ENCODE measurements around the gene ZNF606.
"Not testable (repeated sequence)": the region's sequence is repeated elsewhere in the genome, so short reads cannot be mapped to it uniquely, and the experiment has no call there.

ZNF606 gene

DNA sequence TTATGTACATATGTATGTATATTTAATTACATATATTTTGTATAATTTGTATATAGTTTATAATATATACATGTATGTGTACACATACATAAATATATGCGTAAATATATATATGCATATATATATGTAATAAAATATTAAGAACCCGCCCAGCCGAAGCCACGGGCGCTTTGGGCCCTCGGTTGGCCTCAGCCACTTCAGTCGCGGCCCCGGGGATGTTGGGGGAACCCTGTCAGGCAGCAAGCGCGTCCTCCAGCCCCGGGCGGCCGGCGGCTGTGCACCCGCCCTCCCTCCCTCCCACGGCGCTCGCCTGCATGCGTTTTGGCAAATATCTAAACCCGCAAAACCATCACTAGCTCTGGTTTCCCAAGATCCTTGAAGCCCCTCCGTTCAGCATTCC is 7.9 kb upstream of the ZNF606 start:
- DNase-seq (ENCODE audit: low spot score) = no peak

DNA sequence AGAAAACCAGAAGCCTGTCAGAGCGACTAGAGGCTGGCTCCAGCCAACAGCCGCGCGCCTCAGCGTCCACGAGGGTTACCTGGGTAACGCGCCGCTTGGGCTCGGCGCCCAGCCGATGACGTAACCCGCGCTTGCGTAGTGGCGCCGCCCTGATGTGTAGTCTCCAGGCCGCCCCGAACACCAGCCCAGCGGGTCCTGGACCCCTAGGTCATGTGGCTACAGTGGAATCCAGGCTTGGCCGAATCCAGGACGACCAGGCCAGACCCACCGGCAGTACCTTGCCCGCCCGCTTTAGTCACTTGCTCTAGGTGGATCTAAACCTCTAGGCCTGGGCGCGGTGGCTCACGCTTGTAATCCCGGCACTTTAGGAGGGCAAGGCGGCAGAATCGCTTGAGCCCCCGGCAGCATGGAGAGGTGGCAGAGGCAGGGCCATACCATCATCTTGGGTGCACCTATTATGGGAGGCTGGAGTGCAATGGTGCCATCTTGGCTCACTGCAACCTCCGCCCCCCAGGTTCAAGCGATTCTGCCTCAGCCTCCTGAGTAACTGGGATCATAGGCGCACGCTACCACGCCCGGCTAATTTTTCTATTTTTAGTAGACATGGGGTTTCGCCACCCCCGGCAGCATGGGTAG is 7.2 kb upstream of the ZNF606 start:
- peak; percentile 94 for DNase-seq (ENCODE audit: low spot score)

DNA sequence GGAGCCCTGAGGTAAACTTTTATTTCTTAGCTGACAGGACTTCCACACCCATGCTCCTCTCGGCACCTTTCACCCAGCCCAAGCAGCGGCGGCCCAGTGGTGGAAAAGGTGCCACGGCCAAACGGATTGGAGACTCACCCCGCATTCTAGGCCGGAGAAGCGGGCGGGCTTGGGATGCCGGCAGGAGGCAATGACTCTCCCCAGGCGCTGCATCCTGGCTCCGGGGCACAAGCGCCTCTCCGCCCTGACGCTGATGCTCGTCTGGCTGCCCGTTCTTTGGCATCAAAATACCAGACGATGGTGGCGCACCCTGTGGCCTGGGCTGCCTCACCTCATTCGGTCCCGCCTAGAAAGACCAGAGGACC is 6.7 kb upstream of the ZNF606 start:
- DNase-seq (ENCODE audit: low spot score) = no peak

DNA sequence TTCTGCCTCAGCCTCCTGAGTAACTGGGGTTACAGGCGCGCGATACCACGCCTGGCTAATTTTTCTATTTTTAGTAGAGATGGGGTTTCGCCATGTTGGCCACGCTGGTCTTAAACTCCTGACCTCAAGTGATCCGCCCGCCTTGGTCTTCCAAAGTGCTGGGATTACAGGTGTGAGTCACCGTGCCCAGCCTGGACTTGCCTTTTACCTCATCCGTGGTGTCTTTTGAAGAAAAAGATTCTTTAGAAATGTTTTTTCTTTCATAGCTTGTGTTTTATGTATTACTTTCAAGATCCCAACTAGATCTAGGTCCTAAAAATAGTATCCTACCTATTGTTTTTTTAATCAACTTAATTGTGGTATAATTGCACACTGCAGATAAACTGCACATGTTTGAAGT is 6.3 kb upstream of the ZNF606 start:
- DNase-seq (ENCODE audit: low spot score) = not testable (repeated sequence)

DNA sequence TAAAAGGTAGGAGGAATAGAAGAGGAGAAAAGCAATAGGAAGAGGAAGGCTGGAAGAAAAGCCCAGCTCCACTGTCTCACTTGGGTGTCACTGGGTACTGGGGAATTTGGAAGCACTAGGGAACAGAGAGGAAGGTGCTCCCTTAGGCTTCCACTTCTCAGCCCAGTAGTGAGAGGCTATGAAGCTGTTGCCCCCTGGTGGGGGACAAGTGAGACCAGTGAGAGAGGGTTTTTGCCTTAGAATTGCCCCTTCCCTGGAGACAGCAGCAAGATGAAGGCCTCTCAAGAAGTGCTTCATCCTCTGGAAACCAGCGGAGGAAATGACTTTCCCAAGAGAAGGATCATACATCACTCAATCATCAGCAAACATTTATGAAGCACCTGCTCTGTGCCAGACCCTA is 4.7 kb upstream of the ZNF606 start:
- no peak for DNase-seq (ENCODE audit: low spot score)

DNA sequence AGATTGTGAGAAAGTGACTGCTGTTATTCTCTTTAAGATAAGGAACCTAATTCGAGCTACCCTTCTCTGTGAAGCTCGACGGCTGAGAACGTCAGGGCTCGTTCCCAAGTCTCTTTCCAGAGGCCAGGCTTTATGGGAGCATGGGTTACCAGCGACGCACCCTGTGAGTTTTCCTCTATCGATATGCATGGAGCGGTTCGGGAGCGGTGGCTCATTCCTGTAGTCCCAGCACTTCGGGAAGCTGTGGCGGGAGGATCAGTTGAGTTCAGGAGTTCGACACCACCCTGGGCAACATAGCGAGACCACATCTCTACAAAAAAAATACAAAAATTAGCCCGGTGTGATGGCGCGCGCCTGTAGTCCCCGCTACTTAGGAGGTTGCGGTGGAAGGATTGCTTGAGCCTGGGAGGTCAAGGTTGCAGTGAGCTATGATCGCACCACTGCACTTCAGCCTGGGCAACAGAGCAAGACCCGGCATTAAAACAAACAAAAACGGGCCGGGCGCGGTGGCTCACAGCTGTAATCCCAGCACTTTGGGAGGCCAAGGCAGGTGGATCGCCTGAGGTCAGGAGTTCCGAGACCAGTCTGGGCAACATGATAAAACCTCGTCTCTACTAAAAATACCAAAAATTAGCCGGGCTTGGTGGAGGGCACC is 681 bp upstream of the ZNF606 start:
- peak; percentile 33 for DNase-seq (ENCODE audit: low spot score)

DNA sequence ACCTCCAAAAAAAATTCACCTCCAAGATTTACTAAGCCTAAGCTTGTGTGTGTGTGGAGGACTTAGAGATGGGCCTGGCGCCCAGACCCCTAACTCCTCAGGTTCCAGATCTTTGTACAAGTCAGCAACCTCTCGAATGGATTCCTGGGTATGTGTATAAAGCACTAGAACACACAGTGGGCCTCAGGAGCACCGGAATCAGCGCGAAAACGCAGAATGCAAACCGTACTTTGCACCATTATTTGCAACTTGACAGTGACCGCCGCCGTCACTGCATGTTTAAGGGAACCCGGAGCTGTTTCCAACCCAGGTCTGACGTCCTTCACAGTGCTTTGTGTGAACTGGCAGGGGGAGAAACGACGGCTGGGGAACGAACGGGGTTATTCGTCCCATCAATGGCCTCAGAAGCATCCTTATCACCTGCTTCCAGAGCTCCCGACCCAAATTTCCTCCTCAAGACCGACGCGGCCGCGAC is 688 bp downstream of the ZNF606 start:
- peak; percentile 12 for DNase-seq (ENCODE audit: low spot score)

DNA sequence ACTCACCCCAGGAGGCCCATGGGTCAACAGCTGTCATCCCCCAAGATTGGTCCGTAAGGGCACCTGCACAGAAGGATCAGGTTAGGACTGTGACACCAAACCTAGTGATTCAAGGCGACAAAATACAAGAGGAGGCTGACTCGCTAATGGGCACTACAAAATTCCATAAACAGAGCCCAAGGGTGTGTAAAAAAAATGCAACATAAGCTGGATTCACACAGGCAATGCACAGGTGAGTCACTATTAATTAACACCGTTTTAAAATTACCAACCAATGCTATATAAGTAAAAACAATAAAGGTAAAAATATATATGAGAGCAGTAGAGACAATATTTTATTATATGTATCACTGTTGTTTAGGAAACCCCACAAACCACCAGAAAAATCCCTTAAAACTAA is 1.9 kb downstream of the ZNF606 start:
- DNase-seq (ENCODE audit: low spot score) = no peak

DNA sequence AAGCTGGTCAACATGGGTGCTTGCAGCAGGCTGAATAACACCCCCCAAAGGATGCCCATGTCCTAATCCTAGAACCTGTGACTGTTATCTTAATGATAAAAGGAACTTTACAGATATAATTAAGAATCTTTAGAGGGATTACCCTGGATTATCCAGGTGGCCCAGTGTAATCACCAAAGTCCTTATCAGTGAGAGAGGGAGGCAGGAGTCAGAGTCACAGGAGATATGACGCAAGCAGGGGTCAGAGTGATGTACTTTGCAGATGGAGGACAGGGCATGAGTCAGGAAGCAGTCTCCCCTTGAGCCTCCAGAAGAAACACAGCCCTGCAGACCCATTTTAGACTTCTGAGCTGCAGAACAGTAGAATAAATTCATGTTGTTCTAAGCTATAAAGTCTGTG is 9.8 kb downstream of the ZNF606 start:
- no peak for DNase-seq (ENCODE audit: low spot score)

DNA sequence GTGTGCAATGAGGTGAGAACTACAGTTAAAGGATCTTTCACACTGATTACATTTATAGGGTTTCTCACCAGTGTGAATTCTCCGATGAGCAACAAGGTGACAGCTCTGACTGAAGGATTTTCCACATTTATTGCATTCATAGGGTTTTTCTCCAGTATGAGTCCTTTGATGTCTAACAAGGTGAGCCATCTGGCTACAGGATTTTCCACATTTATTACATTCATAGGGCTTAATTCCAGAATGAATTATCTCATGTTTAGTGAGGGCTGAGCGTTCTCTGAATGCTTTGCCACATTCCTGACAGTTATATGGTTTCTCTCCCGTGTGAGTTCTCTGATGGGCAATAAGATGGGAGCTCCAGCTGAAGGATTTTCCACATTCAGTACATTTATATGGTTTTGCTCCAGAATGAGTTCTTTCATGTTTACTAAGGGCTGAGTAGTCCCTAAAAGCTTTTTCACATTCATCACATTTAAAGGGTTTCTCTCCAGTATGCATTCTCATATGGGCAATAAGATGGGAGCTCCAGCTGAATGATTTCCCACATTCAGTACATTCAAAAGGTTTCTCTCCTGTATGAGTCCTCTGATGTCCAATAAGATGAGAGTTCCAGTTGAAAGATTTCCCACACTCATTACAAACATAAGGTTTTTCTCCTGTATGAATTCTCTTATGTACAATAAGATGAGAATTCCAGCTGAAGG is 23.9 kb downstream of the ZNF606 start:
- no peak for DNase-seq (ENCODE audit: low spot score)

DNA sequence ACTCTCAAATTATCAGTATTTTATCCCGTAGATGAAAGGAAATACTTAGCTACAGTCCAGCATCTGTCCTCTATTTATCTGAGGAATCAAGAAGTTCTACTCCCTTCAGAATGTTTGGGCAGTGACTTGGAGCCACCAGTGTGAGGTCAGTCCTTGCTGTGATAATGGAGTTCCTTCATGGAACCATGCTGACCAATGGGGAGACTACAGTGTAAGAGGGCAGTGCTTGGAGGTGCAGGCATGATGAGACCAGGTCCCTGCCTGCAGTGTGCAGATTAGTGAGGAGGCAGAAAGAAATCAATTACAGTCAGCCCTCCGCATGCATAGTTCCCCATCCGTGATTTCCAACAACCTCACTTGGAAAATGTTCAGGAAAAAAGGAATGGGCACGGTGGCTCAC is 28.2 kb downstream of the ZNF606 start, which contains the start of gene C19orf18:
Gene C19orf18, minus strand, starts transcription at position 101 of the 400 bp plus-strand sequence. CDS start 102 bp downstream, outside the sequence.
- DNase-seq (ENCODE audit: low spot score) = no peak

DNA sequence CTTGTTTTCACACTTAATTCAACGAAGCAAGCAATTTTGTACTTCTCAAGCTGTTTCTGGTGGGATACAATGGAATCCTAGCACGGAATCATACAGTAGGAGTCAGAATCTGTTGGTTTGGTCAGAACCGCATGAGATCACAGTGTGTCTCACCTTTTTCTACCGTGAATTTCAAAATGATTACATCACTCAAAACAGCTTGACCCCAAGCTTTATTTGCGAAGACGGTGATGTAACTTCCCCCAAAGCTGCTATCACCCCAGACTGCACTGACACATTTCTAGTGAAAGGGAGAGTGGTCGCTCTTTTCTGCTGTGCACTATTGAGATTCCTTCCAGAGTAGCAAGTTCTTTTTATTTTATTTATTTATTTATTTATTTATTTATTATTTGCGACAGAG is 37.9 kb downstream of the ZNF606 start:
- DNase-seq (ENCODE audit: low spot score) = no peak

DNA sequence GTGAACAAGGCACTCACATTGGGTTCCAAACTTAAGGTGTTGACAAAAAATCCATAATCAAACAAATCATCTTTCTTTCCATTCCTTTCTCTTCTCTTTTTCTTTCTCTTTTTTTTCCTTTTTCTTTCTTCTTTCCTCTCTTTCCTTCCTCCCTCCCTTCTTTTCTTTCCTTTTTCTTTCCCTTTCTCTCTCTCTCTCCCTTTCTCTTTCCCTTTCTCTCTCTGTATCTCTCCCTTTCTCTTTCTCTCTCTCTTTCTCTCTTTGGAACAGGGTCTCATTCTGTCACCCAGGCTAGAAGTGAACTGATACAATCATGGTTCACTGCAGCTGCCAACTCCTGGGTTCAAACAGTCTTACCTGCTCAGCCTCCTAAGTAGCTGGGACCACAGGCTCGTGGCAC is 40.8 kb downstream of the ZNF606 start:
- no peak for DNase-seq (ENCODE audit: low spot score)

DNA sequence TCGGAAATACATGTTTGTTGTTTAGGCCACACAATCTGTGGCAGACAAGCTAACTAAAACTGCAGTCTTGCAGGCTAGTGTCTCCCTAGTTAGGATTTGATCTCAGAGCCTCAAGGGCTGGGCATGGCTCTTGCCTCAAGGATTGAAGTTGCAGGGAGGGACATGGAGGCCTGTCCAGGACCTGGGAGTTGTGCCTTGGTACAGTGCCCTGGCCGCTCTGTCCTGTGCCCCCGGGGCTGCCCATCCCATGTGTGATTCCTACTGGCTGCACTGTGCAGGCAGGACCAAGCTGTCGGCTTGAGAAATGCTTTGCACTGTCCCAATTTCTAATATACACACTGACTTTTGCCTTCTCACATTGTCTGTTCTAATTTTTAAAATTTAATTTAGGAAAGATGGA is 47.6 kb downstream of the ZNF606 start:
- DNase-seq (ENCODE audit: low spot score) = no peak

DNA sequence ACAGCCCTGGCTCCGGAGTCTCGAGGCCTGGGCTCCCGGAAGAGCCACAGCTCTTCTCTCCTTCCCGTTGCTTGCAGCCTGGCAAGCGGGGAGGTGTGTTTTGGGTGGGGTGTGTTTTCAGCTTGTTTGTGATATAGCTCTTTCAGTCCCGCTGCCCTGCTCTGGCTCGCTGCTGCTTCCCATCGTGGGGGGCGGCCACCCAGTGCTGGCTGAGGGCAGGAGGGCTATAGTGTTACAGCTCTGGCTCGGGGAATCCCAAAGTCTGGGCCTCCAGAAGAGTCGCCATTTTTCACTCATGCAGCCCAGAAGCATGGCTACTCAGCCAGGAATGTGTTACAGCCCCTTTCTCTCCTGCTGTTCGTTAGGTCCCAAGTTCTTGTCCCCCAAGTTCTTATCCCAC is 52.9 kb downstream of the ZNF606 start:
- DNase-seq (ENCODE audit: low spot score) = no peak

DNA sequence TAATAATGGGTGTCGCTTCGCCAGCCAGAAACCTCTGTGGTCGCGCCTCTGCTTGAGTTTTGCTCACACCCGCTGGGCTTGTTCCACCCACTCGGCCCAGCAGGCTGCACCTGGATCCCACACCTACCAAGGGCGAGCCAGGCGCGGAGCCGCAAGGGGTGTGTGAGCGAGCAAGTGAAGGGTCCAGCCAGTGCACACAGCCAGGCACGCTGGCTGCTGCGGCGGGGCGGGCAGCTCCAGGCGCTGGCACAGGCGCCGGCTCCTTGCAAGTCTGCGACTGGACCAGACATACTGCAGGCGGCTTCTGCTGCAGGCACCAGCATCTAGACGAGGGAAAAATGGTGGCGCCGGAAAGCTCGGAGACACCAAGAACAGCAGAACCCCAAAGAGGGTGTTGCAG is 53.3 kb downstream of the ZNF606 start:
- no peak for DNase-seq (ENCODE audit: low spot score)

DNA sequence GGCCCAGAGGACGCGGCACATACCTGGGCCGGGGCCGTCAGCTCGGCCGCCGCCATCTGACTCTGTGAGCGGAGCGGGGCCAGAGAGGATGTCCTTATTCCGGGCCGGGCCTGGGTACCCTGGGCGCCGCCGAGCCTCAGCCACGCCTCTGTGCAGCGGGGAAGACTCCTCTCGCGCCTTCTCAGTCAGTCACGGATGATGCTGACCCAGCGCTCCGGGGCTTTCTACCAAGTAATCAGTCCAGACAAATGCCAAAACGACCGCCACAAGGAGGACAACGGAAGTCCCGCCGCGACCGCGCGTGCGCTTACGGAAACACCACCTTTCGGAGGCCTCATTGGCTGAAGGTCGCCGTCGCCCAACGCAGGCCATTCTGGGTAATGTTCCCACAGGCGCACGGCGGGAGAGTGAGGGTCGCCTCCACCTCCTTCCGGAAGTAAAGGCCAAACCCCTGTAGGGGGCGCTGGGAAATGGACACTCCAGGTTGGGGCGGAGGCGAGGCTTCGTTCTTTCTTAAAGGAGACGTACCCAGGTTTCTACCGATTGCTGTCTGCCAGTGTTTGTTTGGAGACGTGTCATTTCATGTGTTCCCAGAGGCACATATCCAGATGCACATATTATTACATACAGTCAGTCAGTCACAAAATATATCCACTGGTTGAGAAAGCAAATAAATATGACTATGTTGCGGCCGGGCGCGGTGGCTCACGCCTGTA is 55.0 kb downstream of the ZNF606 start, which contains the start of gene ZNF256:
Gene ZNF256, minus strand, starts transcription at position 288 of the 716 bp plus-strand sequence. Its CDS starts 232 bp downstream, at position 56.
- peak; percentile 96 for DNase-seq (ENCODE audit: low spot score)

DNA sequence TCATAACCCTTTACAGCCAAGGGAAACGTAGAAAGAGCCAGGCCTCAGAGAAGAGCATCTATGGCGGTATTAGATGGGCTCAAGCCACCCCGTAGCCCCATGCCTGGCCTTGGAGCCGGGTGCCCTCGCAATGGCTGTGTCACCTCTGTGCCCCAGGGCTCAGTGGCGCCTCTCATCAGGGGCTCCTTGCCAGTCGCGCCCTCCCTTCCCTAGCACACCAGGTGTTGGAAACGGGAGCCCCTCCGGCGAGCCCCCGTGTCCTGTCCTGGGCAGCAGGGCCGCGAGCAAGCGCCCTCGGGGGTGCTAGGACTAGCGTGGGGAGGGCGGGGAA is 55.6 kb downstream of the ZNF606 start:
- no peak for DNase-seq (ENCODE audit: low spot score)

DNA sequence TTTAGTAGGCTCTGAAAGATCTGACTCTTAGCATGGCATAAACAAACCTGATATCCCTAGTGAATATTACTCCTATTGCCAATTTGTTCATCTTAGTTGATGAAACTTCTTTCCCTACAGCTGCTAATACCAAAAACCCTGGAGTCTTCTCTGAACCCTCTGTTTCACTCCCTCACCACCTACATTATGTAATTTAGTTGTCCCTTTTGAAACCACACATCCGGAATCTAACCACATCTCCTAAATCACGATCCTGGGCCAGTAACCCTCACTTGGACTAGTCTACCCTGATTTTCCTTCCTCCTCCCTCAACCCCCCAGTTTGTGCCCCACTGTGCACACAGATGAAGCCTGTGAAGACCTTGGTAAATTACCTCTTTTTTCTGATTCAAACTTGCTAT is 56.3 kb downstream of the ZNF606 start:
- DNase-seq (ENCODE audit: low spot score) = no peak

DNA sequence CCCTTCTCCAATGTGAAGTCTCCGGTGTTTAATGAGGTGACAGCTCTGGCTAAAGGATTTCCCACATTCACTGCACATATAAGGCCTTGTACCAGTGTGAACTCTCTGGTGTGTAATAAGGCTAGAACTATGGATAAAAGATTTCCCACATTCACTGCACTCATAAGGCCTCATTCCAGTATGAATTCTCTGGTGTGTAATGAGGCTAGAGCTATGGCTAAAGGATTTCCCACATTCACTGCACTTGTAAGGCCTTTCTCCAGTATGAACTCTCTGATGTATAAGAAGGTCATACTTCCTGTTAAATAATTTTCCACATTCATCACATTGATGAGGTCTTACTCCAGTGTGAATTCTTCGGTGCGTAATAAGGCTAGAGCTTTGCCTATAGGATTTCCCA is 61.0 kb downstream of the ZNF606 start:
- no peak for DNase-seq (ENCODE audit: low spot score)

DNA sequence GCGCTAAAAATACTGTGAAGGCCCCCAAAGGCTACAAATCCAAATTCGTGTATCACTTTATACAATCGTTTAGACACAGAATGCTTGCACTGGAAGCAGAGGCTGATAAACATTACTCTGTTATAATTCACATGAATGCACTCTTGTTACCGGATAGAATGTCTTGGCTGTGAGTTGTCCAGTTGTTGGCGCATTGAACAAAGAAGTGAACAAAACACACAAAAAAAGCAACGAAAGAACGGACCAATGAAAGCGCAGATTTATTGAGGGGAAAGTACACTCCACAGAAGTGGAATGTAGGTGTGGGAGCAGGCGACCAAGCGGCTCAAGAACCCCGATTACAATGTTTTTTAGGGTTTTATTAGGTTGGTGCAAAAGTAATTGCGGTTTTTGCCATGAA is 66.9 kb downstream of the ZNF606 start:
- peak; percentile 44 for DNase-seq (ENCODE audit: low spot score)

DNA sequence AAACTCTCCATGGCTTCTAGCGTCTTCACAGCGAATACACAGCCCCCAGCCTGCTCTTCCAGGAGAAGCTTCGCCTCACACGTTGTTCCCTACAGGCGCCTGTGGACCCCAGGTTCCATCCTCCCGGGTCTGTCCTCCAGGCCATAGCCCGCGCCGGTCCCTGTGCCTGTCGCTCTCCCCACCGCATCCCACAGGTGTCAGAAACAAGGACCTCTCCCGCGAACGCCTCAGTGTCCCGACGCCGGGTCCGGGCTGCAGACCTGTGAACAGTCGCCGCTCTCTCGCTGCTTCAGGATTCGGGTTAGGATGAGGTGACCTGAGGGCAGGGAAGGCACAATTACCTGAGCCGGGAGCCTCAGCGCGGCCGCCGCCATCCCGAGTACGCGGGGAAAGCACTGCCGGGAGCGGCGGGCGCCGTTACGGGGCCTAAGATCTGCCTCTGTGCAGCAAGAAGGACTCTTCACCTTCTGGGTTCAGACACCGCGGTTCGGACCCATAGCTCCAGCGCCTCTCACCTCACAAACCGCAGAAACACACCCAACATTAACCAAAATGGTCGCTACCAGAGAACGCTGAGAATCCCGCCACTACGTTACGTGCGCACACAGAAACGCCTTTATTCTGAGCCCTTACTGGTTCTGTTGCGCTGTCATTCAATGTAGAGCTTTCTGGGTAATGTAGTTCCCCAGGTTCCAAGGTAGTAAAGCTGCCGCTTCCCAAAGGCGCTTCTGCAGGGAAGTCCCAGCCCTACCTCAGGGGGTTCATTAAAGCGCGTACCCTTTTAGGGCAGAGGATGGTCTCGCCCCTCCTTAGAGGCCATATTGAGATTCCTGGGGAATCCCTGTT is 67.6 kb downstream of the ZNF606 start, which contains the start of gene ZNF418:
Gene ZNF418, minus strand, starts transcription at position 583 of the 846 bp plus-strand sequence. CDS start 1,580 bp downstream, outside the sequence.
- DNase-seq (ENCODE audit: low spot score) = peak; percentile 93

All from Ammon's horn (tissue), 1 donor.